Measurements from ENCODE around the gene LRRC37A2.
"Not testable (repeated sequence)": the region's sequence is repeated elsewhere in the genome, so short reads cannot be mapped to it uniquely, and the experiment has no call there.

LRRC37A2 gene

GRCh38 chr17:46512168-46512567 is at the start of gene LRRC37A2:
Gene LRRC37A2 (plus strand): TSS chr17:46512468. CDS start chr17:46512713, 245 bp downstream.
- not testable (repeated sequence) for FAIRE-seq

GRCh38 chr17:46467618-46468017 is 44.6 kb upstream of the LRRC37A2 start:
- FAIRE-seq, result not testable (repeated sequence)

GRCh38 chr17:46474489-46474888 is 37.8 kb upstream of the LRRC37A2 start:
- peak; percentile 75 for FAIRE-seq

- not testable (repeated sequence) for FAIRE-seq
These were observed 36.7 kb upstream of the LRRC37A2 start for GRCh38 chr17:46475583-46475982.

- FAIRE-seq, result not testable (repeated sequence)
These were observed 33.4 kb upstream of the LRRC37A2 start for GRCh38 chr17:46478823-46479222.

GRCh38 chr17:46481310-46481709 is 31.0 kb upstream of the LRRC37A2 start:
- FAIRE-seq, result peak; percentile 85

GRCh38 chr17:46492021-46492420 is 20.2 kb upstream of the LRRC37A2 start:
- not testable (repeated sequence) for FAIRE-seq

- FAIRE-seq, result not testable (repeated sequence)
These were observed 12.7 kb upstream of the LRRC37A2 start for GRCh38 chr17:46499437-46500139.

- not testable (repeated sequence) for FAIRE-seq
These were observed 6.4 kb upstream of the LRRC37A2 start for GRCh38 chr17:46505896-46506295.

GRCh38 chr17:46534716-46535115 is 22.4 kb downstream of the LRRC37A2 start:
- FAIRE-seq, result not testable (repeated sequence)

GRCh38 chr17:46548607-46549006 is 36.3 kb downstream of the LRRC37A2 start:
- FAIRE-seq, result not testable (repeated sequence)

- FAIRE-seq, result not testable (repeated sequence)
These were observed 46.9 kb downstream of the LRRC37A2 start for GRCh38 chr17:46559155-46559554.

GRCh38 chr17:46560048-46560447 is 47.8 kb downstream of the LRRC37A2 start:
- not testable (repeated sequence) for FAIRE-seq

- FAIRE-seq, result not testable (repeated sequence)
These were observed 54.0 kb downstream of the LRRC37A2 start for GRCh38 chr17:46566284-46566683.

GRCh38 chr17:46566980-46567379 is 54.7 kb downstream of the LRRC37A2 start:
- FAIRE-seq, result not testable (repeated sequence)

- not testable (repeated sequence) for FAIRE-seq
These were observed 59.5 kb downstream of the LRRC37A2 start for GRCh38 chr17:46571796-46572195.

- peak; percentile 100 for FAIRE-seq
These were observed 67.1 kb downstream of the LRRC37A2 start, which contains the start of gene ARL17A for GRCh38 chr17:46579083-46580075. Gene ARL17A (minus strand): TSS chr17:46579691. CDS start chr17:46576322, 3,369 bp downstream.

GRCh38 chr17:46580082-46580481 is 67.8 kb downstream of the LRRC37A2 start:
- not testable (repeated sequence) for FAIRE-seq

GRCh38 chr17:46585444-46585843 is 73.2 kb downstream of the LRRC37A2 start:
- FAIRE-seq, result not testable (repeated sequence)

GRCh38 chr17:46590157-46591146 is 78.2 kb downstream of the LRRC37A2 start, which contains the start of gene NSF:
Gene NSF (plus strand): TSS chr17:46590669. CDS start chr17:46590776, 107 bp downstream.
- not testable (repeated sequence) for FAIRE-seq

- FAIRE-seq, result not testable (repeated sequence)
These were observed 79.1 kb downstream of the LRRC37A2 start for GRCh38 chr17:46591332-46591731.
